Epidermal melanocyte (primary cell): ENCODE data around the gene GPER1.
"Not testable (repeated sequence)": the region's sequence is repeated elsewhere in the genome, so short reads cannot be mapped to it uniquely, and the experiment has no call there.

Experiments used
- DNase-seq: peaks from one replicate; pipeline ENCODE4 v3.0.0; 2011; ENCODE audit warnings: low spot score; ENCODE audit not compliant: insufficient read length

GPER1 gene

GRCh38 chr7:1140476-1141104 lies 52.7 kb downstream of the GPER1 start:
- no peak for DNase-seq

GRCh38 chr7:1141651-1142050 lies 53.7 kb downstream of the GPER1 start:
- DNase-seq = no peak

GRCh38 chr7:1142051-1142635 lies 54.2 kb downstream of the GPER1 start:
- DNase-seq = no peak

- not testable (repeated sequence) for DNase-seq
These were observed 55.1 kb downstream of the GPER1 start for GRCh38 chr7:1143031-1143430.
